ENCODE measurements around the gene MAP7.
"Not testable (repeated sequence)": the region's sequence is repeated elsewhere in the genome, so short reads cannot be mapped to it uniquely, and the experiment has no call there.

The MAP7 gene

DNA sequence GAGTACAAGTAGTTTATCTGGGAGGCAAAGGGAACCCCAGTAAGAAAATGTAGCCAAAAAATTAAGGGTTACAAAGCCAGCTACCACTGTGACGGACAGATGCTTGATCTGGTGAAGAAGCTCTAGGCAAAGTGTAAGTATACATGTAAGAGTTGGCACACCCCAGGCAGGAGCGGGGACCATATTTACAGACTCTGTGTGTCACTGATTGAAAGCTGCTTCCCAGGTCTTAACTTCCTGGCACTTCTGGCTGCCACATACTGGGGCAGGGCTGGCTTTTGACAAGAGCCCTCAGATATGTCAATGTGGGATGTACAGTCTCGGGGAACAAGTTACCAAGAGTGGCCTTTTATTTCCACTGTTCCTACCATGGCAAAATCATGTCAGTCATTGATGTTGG, 212.6 kb downstream of the MAP7 start:
- no peak for DNase-seq (ENCODE audit: low read depth in 2 of 2)

DNA sequence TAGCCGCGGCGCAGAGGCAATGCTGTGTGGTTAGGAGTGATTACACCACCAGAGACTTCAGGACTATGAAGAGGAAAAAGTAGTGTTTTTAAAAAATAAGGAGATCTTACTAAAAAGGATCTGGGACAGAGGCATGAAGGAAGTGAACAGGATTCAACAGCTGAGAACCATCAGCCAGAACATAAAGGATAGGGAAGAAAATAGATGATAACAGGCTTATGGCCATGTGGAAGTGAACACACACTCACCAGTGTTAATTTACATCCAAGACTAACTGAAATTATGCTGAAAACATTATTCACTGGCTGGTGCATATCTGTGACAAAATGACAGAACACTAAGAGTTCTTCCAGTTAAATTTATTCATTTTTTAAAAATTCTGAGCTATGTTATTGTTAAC, 213.1 kb downstream of the MAP7 start:
- no peak for DNase-seq (ENCODE audit: low read depth in 2 of 2)

DNA sequence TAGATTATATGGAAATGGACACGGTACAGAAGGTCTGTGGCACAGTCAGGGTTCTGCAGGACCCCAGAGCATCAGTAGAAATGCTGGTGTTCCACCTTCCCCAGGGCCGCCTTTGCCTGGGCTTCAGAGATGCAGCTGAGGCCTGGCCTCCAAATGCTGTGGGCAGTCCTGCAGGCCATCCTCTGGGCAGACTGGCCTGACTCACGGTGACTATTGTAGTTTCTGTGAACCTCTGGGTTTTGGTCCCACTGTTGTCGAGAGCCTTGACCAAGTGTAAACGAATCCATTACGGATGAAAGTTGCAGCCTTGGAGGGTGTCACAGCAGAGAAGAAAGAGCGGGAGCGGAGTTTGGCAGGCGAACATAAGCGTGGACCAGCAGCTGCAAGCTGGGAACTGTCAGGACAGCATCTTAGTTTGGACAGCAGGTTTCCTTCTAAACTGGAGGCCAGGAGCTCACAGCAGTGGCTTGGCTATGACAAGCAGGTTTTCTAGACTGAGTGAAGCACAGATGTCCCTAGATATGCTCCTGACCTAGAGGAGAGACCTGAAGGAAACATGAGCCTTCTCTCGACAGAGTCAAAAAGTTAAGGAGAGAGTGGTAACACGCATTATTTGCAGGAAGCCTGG, 214.4 kb downstream of the MAP7 start:
- DNase-seq (ENCODE audit: low read depth in 2 of 2), result no peak

- DNase-seq (ENCODE audit: low read depth in 2 of 2), result no peak
Measured at GRCh38 chr6:136334853-136335252, 215.4 kb downstream of the MAP7 start.

DNA sequence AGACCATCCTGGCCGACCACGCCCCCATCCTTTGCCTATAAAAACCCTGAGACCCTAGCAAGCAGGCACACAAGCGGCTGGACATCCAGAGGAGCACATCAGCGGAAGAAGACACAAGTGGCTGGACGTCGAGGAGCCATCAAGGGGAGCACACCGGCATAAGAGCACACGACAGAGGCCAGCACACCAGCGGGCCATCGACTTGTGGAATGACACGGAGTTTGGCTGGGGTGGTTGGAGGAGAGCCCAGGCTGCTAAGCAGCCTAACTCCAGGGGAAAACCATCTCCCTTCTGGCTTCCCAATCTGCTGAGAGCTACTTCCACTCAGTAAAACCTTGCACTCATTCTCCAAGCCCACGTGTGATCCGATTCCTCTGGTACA, 215.8 kb downstream of the MAP7 start:
- DNase-seq (ENCODE audit: low read depth in 2 of 2), result no peak

DNA sequence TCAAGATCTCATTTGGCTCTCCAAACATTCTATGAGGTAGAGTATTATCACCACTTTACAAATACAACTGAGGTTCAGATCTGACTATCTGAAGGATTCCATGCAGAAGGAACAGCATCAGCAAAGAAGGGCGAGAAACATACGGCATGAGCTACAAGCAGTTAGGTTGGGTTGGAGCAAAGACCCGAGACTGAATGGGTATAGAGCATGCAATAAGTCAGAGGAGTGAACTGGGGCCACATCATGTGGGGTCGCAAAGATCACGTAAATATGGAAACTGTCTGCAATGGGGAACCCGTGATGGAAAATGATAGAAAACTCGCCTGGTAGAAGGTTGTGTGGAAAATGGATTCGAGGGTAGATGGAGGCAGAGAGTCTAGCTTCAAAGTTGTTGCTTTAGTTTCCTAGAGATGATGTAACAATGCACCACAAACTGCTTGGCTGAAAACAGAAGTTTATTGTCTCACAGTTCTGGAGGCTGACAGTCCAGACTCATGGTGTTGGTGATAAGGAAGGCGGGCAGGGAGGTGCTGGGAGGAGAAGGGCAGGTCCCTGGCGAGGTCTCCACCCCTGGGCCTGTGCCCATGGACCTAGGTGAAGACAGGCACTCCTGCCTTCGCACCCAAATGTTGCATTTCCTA, 216.3 kb downstream of the MAP7 start:
- DNase-seq (ENCODE audit: low read depth in 2 of 2), result no peak

DNA sequence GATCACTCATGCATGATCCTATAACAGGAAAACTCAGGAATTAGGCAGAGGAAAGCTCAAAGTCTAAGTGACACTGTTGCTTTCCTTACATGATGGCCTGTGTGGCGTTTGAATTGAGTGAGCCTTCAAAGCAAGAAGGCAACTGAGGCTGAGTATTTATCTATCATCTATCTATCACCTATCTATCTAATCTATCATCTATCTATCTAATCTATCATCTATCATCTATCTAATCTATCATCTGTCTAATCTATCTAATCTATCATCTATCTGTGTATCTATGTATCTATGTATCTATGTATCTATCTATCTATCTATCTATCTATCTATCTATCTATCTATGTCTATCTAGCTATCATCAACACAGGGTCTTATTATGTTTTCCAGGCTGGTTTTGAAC, 218.8 kb downstream of the MAP7 start:
- DNase-seq (ENCODE audit: low read depth in 2 of 2), result no peak

GRCh38 chr6:136330634-136331033, 219.6 kb downstream of the MAP7 start:
- DNase-seq (ENCODE audit: low read depth in 2 of 2), result no peak

DNA sequence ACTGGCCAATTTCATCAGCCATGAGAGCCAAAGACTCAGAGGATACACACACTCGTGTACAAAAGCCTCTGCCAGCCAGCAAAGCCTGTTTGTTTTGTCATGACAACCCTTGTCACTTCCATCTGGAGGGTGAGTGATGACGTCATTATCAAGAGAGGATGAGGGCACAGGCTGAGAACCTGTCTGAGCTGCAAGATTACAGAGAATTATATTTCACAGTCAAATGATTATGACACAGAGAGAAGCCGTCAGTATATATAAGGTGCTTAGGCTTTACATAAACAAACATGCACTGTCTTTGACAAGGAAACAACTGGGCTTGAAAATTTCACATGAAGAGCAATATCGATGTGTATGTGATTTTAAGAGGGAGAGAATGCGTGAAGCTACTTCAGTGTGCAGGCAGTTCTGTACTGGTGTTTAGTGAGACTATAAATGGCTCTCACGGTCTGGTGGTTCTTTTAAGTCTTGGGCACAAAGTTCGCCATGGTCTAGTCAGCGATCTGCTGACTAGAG, 224.1 kb downstream of the MAP7 start:
- no peak for DNase-seq (ENCODE audit: low read depth in 2 of 2)

DNA sequence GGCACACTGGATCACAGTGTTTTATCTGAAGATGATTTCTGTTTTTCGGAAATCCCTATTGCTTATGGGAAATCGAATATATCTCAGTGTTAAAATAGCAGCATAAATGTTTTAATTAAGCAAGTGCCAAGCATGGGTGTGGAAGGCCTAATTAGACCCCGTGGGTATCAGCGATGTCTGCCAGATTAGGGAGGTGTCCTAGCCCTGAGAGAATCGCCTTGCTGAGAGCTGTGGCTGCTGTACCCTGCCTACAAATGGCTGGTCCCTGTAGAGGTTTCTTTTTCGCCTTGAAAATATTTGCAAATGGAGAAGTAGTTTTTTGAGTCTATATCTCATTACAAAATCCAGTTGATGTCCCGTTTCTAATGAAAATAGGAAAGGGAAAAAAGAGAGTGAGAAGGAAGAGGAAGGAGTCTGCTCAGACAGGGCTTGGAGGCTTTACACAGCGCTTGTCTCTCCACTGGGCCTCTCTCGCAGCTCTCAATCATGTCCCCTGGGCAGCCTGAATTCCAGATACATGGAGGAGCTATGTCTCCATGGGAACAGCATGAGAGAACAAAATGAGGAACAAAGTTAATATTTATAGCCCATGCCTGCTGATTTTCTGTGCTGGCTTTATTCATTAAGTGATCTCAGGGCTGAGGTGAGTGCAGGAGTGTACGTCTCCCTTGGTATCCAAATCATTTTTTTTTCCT, 225.4 kb downstream of the MAP7 start:
- no peak for DNase-seq (ENCODE audit: low read depth in 2 of 2)

- no peak for DNase-seq (ENCODE audit: low read depth in 2 of 2)
Measured at GRCh38 chr6:136323431-136324112, 226.7 kb downstream of the MAP7 start.

DNA sequence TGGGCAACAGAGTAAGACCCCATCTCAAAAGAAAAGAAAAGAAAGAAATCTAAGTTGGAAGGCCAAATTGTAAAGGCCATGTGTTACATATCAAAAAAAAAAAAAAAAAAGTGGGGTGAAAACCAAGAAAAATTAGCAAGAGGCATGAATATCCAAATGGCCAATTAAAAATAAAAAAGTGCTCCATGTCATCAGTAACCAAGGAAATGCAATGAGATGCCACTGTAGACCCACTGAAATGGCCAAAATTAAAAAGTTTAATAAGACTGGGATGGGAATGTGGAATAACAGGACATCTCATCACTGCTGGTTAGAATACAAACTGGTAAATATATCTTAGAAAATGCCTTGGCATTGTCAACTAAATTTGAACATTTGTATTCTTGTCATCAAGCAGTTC, 230.5 kb downstream of the MAP7 start:
- no peak for DNase-seq (ENCODE audit: low read depth in 2 of 2)

DNA sequence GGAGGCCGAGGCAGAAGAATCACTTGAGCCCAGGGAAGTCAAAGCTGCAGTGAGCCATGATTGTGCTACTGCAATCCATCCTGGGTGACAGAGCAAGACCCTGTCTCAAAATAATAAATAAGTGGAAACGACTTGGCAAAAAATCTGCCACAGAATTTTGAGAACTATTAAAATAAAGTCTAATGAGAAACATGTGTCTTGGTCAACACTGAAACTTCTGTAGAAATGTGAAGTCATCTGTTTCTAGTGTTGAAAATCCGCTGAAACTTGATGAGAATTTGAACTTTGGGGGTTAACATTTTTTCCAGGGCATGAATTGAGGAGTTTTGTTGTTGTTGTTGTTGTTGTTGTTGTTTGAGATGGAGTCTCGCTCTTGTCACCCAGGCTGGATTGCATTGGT, 231.5 kb downstream of the MAP7 start:
- no peak for DNase-seq (ENCODE audit: low read depth in 2 of 2)

DNA sequence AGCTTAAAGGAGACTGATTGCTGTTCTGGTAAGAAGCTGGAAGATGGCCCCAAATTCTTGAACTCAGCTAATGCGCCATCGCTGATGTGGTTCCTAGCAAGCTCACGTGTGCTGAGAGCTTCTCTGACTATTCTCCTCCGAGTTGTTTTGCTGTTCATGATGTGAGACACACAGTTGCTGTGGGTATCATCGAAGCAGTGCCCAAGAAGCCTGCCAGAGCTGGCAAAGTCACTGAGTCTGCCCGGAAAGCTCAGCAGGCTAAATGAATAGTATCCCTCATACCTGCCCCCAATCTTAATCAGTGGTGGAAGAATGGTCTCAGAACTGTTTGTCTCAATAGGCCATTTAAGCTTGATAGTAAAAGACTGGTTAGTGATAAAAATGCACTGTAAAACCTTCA, 232.3 kb downstream of the MAP7 start:
- DNase-seq (ENCODE audit: low read depth in 2 of 2), result no peak

DNA sequence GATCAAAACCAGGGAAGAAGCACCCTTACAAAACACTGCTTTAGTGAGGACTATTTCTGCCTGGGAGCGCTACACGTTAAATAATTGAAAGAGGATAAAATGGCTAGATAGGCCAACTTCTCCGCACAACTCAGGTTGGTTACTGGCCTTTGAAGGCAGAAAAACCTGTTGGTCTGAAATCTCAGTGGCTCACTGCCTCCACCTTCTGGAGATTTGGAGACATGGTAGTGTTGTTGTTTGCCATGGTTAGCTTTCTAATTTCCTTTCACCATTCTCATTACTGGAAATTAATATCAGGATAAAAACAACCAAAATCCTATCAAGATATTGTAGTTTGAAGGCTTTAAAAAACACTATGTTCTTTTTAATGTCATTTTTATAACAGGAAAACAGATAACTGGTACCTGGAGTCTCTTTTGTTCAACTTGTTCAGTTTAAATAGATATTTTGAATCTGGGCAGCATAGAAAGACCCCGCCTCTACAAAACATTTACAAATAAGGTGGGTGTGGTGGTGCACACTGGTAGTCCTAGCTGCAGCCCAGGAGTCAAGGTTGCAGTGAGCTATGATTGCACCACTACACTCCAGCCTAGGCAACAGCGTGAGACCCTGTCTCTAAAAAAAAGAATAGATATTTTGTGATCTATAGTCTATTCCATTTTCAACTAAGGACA, 233.1 kb downstream of the MAP7 start:
- peak; percentile 19 to 35 for DNase-seq (ENCODE audit: low read depth in 2 of 2)

GRCh38 chr6:136315594-136315993, 234.6 kb downstream of the MAP7 start:
- DNase-seq (ENCODE audit: low read depth in 2 of 2), result no peak

GRCh38 chr6:136312975-136313374, 237.2 kb downstream of the MAP7 start:
- no peak for DNase-seq (ENCODE audit: low read depth in 2 of 2)

DNA sequence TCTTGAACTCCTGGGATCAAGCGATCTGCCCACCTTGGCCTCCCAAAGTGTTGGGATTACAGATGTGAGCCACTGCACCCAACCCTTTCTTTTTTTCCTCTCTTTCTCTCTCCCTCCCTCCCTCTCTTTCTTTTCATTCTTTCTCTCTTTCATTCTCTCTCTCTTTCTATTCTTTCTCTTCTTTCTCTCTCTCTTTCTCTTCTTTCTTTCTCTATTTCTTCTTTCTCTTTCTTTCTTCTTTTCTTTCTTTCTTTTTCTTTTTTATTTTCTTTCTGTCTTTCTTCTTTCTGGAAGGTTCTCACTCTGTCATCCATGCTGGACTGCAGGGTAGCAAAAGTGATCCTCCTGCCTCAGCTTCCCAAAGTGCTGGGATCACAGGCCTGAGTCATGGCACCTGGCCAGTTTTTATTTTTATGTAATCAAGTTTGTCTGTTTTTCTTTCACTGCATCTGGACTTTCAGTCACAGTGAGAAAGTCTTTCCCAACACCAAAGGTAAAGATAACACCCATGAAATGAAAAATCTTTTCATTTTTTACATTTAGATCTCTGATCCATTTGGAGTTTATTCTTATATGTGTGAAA, 240.4 kb downstream of the MAP7 start:
- DNase-seq (ENCODE audit: low read depth in 2 of 2), result no peak

DNA sequence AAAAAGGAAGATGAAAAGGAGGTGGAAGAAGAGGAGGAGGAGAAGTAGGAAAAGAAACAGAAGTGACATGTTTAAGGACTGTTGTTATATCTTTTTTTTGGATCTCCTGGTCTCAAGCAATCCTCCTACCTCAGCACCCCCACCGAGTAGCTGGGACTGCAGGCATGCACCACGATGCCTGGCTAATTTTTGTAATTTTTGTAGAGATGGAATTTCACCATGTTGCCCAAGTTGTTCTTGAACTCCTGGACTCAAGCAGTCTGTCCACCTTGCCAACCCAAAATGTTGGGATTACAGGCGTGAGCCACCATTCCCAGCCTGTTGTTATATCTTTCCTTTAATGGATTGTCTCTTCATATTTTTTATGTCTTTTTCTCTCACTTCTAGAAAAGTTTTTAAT, 241.1 kb downstream of the MAP7 start:
- no peak for DNase-seq (ENCODE audit: low read depth in 2 of 2)

- DNase-seq (ENCODE audit: low read depth in 2 of 2), result not testable (repeated sequence)
Measured at GRCh38 chr6:136308469-136308868, 241.8 kb downstream of the MAP7 start.

- no peak for DNase-seq (ENCODE audit: low read depth in 2 of 2)
Measured at GRCh38 chr6:136307351-136307750, 242.9 kb downstream of the MAP7 start.

- no peak for DNase-seq (ENCODE audit: low read depth in 2 of 2)
Measured at GRCh38 chr6:136306466-136306865, 243.8 kb downstream of the MAP7 start.
